Pancreas (tissue), 10 donors: ENCODE measurements around the gene URB2. TPM values are rescaled to one million over a fixed set of nuclear protein-coding genes. Genes with fewer than 3 reads are reported as not detected.

Experiments used
- ATAC-seq, 4 donors: fragments of 200-7000 bp; cut with Tn5 transposase; one replicate each; pipeline versions ENCODE4 v1.8.0 to v1.9.1; 2020; ENCODE audit warnings: mild to moderate bottlenecking in 4 of 4, moderate library complexity in 4 of 4
- DNase-seq, 6 donors: peaks; one replicate each; pipeline ENCODE4 v3.0.0-alpha.2; 2020
- FAIRE-seq: peaks from 2 replicates; lab custom pipeline; 2012; peaks lifted over from hg19 to GRCh38; lab: Jason Lieb, UNC
- H3K27ac ChIP-seq, 4 donors: fragments of 200-600 bp; sonication (generic); 1 replicate in 3 of 4; 2 replicates in 1 of 4; pipeline versions ENCODE4 v1.5.0 to v1.8.0; 2020
- H3K27me3 ChIP-seq, 4 donors: fragments of 200-600 bp; one replicate each; pipeline ENCODE4 v1.8.0; 2021
- H3K36me3 ChIP-seq, 3 donors: fragments of 200-600 bp; sonication (generic) in 1 of 3; one replicate each; pipeline versions ENCODE4 v1.5.0 to v1.8.0; 2020 to 2021
- H3K4me1 ChIP-seq, 3 donors: fragments of 200-600 bp; one replicate each; pipeline ENCODE4 v1.8.0; 2021
- H3K4me3 ChIP-seq, 4 donors: fragments of 200-600 bp; sonication (generic) in 2 of 4; one replicate each; pipeline versions ENCODE4 v1.5.0 to v1.8.0; 2020 to 2021
- H3K9me3 ChIP-seq, 4 donors: fragments of 200-600 bp; one replicate each; pipeline ENCODE4 v1.8.0; 2021
- WGBS, 2 donors: extraction: QIAGEN DNeasy Blood & Tissue Kit; methylation state at CpG; one replicate each; pipeline ENCODE4 v1.1.7; 2013; 5-methylcytosine and 5-hydroxymethylcytosine counted together
- intact Hi-C, 3 donors: fragments of 100-400 bp; cut with DNase I; formaldehyde crosslinking; loops; one replicate each; pipeline versions ENCODE4 v1.11.1 to v1.14.2; 2022
- polyA plus RNA-seq, 2 donors: library from polyadenylated mRNA; stranded (reverse); fragments of 200-250 nt; gene quantifications; one replicate each; pipeline ENCODE4 v1.2.3, GENCODE V29; 2013
- total RNA-seq, 6 donors: library from RNA; stranded (reverse); fragmentation: NEBNext Ultra II Directional in 4 of 6; extraction: Animal tissue kit (Norgen Biotek cat#: 25700) in 4 of 6; gene quantifications; one replicate each; pipeline versions ENCODE4 v1.2.1 to v1.2.4, GENCODE V29; 2021 to 2023
- TF ChIP-seq, protein P1 (sequence below), 4 donors: fragments of 200-600 bp; sonication (generic) in 3 of 4; IDR thresholded peaks; one replicate each; pipeline versions ENCODE4 v1.5.0 to v1.8.0; 2021; ENCODE audit warnings: antibody characterized with exemption in 4 of 4
- donor health status: healthy with polysubstance abuse.
- donor health status: DM: no; HTN: no; CAD: no; lungs with moderate emphysema.
- donor health status: DM: no; HTN: no; CAD: no.
- donor health status: control.
- donor health status: control.
- donor health status: Bipolar disorder and iron deficiency.
- donor health status: DM: yes; HTN: yes; CAD: no.
- donor health status: DM: no; HTN: no; CAD: no.
- donor health status: DM: no; HTN: no; CAD: no.
- donor health status: DM: yes; HTN: yes; CAD: no.

Gene URB2
- total RNA-seq: 1 to 10 TPM; 2.0 to 4.7 (median 3.9) TPM
- 1 to 10 TPM; 2.0 to 2.3 TPM for polyA plus RNA-seq

DNA sequence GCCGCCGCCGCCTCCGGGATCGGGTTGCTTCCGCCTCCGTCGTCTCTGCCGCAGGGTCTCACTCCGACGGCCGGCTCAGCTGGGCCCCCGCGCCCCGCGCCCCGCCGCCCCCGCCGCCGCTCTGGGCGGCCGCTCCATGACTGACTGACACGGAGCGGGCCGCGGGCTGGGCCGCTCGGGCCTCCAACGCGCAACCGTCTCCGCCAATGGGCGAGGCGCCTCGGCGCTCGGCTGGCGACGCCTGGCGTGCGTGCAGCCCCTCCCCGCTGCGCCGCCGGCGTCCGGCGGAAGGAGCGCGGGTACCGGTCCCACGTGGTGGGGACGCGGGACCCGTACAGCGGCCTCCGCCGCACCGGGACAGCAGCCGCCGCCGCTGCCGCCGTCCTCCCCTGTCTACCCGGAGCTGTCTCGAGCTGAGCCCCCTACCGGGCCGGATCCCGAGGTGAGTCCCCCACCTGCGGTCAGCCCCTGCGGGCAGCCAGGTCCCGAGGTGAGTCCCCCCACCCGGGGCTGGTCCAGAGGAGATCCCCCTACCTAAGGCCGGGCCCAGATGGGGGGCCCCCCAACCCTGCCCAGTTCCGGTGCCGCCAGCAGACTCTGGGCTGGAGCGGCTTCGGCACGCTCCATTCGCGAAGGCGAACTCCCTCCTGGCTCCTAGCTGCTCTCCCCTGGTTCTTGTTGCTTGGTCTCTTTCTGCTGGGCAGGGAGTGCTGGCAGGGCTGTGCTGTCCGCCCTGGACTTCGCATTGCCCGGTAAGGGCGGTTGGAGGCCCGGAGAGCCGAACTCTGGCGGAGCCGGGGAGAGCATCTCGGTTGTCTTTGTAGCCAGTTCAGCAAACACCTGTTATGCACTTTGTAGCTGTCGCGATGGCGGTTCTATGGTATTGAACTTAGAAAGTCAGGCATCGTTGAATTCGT lies at the start of gene URB2, which contains the start of gene TAF5L:
Gene URB2 (plus strand): TSS at position 333 of the 917 bp plus-strand sequence. CDS start 1,387 bp downstream, outside the sequence.
Gene TAF5L (minus strand): TSS at position 208 of the 917 bp plus-strand sequence. CDS start 11,640 bp downstream, outside the sequence.
- H3K27me3 ChIP-seq: no peaks in the 10 kb centered on the region
- peak within 1 kb of the TSS; percentile 84 to 99 (median 91) for H3K4me3 ChIP-seq
- peak; percentile 83 to 95 (median 90) for DNase-seq
- FAIRE-seq: no peak
- H3K27ac ChIP-seq: peak within 1 kb of the TSS; percentile 61 to 84 (median 81)
- H3K4me1 ChIP-seq: peaks cover 0 to 21% (median 19%) of the 10 kb centered on the region in 3 donors
- WGBS, 2 donors: 0% methylated on average over 65 to 97 of the region's 97 CpGs
- intact Hi-C loops: loop anchor here in 2 of 3 donors (10.0 kb wide), 1 partner anchor 71 kb away; the partner anchor contains the start of gene ABCB10 (in 2 of the 2)
- no peaks in the 10 kb centered on the region for H3K36me3 ChIP-seq
- H3K9me3 ChIP-seq: no peaks in the 10 kb centered on the region
- TF ChIP-seq, protein P1, sequence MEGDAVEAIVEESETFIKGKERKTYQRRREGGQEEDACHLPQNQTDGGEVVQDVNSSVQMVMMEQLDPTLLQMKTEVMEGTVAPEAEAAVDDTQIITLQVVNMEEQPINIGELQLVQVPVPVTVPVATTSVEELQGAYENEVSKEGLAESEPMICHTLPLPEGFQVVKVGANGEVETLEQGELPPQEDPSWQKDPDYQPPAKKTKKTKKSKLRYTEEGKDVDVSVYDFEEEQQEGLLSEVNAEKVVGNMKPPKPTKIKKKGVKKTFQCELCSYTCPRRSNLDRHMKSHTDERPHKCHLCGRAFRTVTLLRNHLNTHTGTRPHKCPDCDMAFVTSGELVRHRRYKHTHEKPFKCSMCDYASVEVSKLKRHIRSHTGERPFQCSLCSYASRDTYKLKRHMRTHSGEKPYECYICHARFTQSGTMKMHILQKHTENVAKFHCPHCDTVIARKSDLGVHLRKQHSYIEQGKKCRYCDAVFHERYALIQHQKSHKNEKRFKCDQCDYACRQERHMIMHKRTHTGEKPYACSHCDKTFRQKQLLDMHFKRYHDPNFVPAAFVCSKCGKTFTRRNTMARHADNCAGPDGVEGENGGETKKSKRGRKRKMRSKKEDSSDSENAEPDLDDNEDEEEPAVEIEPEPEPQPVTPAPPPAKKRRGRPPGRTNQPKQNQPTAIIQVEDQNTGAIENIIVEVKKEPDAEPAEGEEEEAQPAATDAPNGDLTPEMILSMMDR (IDR thresholded peaks at IDR 0.05): no peak
- peak; percentile 94 to 99 (median 98) for ATAC-seq

DNA sequence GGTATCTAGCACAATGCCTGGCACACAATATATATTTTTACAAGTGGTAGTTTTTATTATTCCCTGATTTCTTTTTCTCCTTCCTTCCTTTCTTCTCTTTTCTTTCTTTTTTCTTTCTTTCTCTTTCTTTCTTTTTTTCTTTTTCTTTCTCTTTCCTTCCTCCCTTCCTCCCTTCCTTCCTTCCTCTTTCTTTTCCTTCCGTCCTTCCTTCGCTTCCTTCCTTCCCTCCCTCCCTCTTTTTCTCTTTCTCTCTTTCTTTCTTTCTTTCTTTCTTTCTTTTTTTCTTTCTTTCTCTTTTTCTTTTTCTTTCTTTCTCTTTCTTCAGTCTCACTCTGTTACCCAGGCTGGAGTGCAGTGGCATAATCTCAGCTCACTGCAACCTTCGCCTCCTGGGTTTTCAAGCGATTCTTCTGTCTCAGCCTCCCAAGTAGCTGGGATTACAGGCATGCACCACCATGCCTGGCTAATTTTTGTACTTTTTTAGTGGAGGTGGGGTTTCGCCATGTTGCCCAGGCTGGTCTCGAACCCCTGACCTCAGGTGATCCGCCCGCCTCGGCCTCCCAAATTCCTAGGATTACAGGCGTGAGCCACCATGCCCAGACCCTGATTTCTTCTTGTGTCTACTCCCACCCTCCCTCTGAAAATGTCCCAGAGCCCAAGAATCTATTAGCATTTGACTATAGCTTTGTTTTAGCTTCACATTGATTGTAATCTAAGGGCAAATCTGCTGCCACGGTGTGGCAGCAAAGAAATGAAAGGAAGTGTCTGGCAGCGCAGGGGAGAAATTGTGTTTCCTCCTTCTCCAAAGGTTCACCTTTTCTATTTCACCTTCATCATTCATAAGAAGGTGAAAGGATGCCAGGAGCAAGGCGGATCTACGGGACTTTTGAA lies 47.6 kb upstream of the URB2 start:
- Histone ChIP-seq H3K4me1 (peaks cover 0 to 16% (median 3%) of the 10 kb centered on the region in 3 donors), H3K9me3 (no peaks in the 10 kb centered on the region), H3K27me3 (no peaks in the 10 kb centered on the region), H3K36me3 (no peaks in the 10 kb centered on the region), H3K4me3 (no peak overlapping the region), H3K27ac (peak overlapping the region in 2 of 4 donors; percentile 47 to 58)
- 79 to 84% methylated on average over 14 of the region's 14 CpGs for WGBS, 2 donors
- ATAC-seq (no peak), DNase-seq (no peak), FAIRE-seq (no peak)
- TF ChIP-seq, protein P1 (IDR thresholded peaks at IDR 0.05): no peak
- intact Hi-C loops: no loop called here

DNA sequence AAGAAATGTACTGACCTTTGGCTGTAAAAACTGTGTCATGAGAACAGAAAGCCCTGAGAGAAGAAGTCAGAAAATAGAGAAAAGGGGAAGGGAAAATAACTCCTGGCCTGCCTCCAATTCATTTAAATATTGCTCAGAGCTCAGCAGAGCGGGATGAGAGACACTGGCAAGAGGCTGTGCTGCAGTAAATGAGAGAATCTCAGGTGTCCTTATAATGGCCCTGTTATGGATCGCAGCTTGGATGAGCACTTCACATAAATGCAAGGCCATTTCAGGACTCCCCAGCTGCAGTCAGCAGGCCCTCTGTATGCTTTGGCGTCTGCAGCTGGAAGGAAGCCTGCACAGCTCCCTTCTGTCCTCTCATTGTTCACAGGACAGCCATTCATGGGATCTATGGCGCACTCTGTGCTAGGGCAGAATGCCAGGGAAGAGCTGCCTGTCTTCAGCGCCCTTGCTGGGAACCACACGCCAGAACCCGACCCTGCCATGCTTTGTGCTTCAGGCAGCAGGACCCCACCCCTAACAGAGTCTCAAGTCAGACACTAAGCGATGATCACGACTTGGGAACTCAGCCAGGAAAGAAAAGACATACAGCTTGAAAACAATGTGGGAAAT lies 46.9 kb upstream of the URB2 start:
- TF ChIP-seq, protein P1 (IDR thresholded peaks at IDR 0.05): no peak
- peak overlapping the region in 2 of 4 donors; percentile 47 to 58 for H3K27ac ChIP-seq
- WGBS, 2 donors: 57 to 62% methylated on average over 9 of the region's 9 CpGs
- H3K4me1 ChIP-seq: peaks cover 0 to 16% (median 3%) of the 10 kb centered on the region in 3 donors
- H3K36me3 ChIP-seq: no peaks in the 10 kb centered on the region
- DNase-seq: no peak
- peak in 3 of 4 donors; percentile 32 to 44 (median 42) for ATAC-seq
- no peaks in the 10 kb centered on the region for H3K9me3 ChIP-seq
- intact Hi-C loops: no loop called here
- H3K27me3 ChIP-seq: no peaks in the 10 kb centered on the region
- FAIRE-seq: no peak
- no peak overlapping the region for H3K4me3 ChIP-seq

DNA sequence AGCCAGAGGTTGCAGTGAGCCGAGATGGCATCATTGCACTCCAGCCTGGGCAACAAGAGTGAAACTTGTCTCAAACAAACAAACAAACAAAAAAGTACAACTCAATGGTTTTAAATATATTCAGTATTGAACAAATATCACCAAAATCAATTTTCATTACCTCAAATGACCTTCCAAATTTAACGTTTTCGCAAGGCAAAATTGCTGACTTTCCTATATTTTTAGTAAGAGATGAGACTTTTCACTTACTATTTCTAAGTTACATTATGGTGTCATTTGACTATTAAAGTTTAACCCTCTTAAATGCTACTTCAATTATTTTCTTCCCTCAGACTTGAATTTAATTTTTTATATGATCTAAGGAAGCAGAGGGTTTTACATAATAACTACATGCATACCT lies 44.6 kb upstream of the URB2 start:
- TF ChIP-seq, protein P1 (IDR thresholded peaks at IDR 0.05): no peak
- Histone ChIP-seq H3K36me3 (no peaks in the 10 kb centered on the region), H3K9me3 (no peaks in the 10 kb centered on the region), H3K27ac (peak overlapping the region in 1 of 4 donors; percentile 9), H3K4me1 (peaks cover 0 to 16% (median 3%) of the 10 kb centered on the region in 3 donors), H3K27me3 (no peaks in the 10 kb centered on the region), H3K4me3 (no peak overlapping the region)
- FAIRE-seq: no peak
- intact Hi-C loops: no loop called here
- no peak for DNase-seq
- 76 to 86% methylated on average over 3 of the region's 3 CpGs for WGBS, 2 donors
- no peak for ATAC-seq
